AG20443 (cell line): Measurements from ENCODE around the gene EIF1B.

Source experiments
- DNase-seq: peaks from one replicate; pipeline ENCODE4 v3.0.0; 2012; ENCODE audit warnings: low spot score, mixed read lengths

EIF1B gene

DNA sequence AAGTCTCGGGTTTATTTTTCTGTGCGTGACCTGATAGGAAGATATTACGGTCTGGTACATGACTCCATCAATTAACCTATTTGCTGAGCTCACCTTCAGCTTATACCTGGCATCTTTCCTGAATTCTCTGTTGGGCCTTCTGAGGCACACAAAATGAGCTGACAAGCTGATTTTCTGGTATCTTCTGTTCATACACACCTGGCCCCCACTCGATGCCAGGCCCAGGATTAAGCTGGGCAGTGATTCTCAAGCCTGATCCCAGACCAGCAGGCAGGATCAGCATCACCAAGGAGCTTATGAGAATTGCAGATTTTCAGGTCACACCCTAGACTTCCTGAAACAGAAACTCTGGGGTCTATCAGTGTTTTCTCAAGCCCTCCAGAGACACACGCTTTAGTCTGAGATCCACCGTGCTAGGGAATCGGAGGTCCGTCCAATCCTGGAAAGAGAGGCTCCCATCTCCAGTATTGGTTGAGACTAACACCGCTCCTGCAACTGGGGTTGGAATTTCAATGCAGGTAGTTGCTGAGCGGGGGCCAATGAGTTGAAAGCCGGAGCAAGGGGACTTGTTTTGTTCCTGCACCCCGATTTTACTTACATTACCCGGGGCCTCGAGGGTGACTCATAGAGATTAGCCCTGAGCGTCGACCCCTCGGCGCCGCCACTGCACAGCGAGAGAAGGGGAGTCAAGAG, 636 bp upstream of the EIF1B start:
- no peak for DNase-seq

DNA sequence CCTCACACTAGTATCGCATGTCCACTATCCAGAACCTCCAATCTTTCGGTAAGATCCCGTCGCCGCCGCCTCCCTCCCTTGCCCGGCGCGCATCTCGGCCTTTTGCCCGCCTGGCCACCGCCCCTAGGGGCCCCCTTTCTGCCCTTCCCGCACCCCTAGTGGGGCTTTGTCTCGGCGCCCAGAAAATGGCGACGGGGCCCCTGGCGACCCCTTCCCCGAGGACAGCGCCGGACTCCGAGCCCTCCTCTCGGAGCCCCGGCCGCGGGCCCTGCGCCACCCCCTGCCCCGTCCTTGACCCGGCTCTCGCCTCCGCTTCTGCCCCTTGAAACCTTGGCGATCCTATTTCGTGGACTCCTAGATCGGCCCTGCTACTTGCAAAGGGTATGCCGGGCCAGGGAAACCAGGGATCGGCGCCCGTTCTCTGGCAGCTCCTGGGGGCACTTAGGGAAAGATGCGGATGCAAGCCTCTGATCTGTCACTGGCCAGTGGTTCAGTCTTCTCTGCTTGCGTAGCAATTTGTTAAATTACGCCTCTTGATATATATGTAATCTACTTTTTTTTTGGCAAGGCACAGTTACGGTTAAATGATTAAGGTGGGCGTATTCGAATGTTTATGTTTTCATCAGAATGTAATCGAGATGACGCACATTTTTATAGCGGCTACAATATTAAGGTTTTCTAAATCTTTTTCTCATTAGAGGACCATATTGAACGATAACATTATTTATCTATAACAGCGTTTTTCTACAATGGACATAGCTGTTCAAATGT, 603 bp downstream of the EIF1B start:
- peak; percentile 50 for DNase-seq

DNA sequence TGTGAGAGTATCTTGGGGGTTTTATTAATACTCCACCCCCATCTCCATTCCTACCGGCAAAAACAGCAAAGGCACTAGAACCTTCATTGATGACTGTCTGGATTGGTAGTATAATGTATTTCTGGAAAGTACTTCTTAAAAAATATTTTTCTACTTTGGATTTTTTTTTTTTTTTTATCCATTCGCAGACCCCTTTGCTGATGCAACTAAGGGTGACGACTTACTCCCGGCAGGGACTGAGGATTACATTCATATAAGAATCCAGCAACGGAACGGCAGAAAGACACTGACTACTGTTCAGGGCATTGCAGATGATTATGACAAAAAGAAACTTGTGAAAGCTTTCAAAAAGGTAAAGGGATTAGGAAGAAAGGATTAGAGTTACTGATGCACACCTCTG, 1.2 kb downstream of the EIF1B start:
- no peak for DNase-seq

DNA sequence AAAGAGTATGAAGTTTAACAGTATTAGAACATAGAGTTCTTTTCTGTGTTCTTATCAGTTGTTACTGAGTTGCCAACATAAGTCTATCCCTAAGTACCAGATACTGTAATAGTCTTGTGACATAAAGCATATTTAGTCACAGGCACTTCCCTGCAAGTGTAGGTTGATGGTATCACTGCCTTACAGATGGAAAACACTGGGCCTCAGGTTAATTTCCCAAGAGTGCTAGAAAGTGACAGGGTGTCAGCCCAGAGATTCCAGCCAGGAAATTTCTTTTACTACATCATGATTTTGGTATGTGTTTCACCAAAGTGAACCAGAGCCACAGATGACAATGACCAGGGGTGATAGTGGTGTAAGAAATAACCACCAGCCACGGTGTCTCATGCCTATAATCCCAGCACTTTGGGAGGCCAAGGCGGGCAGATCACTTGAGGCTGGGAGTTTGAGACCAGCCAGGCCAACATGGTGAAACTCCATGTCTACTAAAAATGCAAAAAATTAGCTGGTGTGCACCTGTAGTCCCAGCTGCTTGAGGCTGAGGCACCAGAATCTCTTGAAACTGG, 3.2 kb downstream of the EIF1B start:
- DNase-seq = no peak

DNA sequence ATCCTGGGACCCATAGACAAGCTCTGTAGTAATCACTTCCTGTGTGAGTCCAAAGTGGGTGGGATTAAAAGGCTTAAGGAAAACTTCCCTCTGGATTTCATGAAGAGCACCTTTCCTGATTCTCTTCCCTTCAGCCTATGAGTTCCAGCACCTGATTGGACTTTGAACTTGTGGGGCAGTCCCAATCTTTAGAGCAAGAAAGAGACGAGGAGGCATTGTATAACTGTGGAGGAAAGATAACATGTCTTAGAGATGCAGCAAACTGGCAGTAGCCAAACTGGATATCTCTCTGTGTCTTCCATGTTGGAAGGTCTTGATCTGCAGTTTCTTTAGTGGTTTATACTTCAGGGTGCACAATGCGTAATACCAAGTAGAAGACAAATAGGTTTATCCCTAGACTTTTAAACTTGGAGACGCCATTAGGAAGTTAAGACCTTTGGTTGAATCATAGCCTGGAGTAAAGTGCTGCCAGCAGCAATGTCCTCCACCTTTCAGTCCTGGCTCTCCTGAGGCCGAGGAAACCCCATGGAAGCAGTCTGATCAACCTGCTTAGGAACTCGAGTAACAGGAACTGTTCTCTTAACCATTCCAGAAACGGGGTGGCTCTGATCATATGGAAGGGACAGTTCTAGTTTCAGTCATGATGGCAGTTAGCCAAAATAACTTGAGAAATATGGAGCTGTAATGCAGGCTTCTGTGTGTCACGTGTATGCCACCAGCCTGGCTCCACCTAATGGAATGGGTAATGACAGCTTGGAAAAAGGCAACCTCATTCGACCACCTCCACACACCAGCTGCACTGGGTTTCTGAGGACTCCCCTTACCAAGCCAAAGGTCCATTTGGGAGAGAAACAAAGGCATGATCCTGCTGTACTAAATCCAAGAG, 4.7 kb downstream of the EIF1B start:
- DNase-seq = no peak

DNA sequence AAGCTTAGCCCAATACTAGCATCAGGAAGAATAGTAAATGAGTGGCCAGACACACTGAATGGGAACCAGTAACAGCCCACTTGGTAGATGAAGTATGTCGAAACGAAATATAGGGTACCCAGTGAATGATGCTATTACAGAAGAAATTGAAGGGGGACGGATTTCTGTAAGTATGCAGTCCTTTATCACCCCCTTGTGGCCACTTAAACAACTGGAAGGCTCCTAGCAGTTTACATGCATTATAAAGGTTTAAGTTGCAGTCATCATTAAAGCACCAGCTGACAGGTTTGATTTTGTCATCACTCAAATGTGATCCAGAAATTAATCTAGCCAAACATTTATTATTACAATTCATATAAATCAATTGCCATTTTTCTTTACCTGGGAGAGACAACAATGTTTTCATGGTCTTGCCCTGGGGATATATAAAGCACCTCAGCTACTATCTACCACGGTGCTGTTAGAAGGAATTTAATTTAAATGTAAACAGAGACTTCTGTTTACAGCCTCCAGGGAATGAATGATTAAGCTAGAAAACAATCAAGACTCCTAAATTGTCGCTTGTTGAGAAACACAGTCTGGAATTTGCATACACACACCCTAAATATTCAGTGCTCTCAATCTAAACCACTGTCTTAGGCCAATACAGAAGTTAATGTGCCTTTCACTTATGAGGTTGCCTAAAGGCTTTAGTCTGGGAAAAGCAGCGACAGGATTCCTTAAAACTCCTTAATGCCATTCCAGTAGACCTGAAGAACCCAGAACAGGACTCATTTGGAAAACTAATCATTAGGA, 7.8 kb downstream of the EIF1B start:
- peak; percentile 48 for DNase-seq

DNA sequence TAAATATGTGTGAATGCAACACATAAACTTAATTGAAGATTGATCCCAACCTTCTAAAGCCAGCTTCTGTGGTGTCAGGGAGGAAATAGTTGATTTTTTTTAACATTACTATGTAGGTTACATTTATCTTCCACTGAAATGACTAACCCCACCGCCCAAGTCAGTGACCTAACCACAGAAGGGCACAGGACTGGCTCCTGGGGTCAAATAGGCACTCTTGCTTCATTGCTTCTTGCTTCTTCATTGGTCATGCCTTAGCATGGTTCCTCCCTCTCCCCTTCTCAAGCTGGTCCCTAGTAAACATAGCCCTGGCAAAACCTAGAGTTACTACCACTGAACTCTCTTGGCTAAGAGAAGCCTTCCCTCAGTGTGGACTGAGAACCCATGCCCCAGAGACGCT, 12.3 kb downstream of the EIF1B start:
- DNase-seq = no peak

DNA sequence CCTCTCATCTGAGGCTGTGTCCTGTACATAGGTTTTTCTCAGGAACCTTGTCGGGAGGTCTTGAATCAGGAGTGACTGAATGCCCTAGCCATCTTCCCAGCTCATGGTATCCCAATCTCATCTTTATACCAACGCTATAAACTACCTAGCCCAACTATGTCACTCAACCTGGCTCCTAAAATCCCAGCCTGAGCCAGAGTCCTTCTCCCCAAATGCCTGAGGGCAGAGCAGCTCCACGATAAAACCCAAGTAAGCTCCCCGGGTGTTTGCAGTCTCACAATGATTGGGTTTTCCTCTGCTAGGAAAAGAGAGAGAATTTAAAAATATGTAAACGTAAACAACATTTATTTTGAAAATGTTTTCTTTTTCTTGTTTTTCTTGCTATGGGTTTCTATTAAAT, 14.4 kb downstream of the EIF1B start:
- DNase-seq = no peak

DNA sequence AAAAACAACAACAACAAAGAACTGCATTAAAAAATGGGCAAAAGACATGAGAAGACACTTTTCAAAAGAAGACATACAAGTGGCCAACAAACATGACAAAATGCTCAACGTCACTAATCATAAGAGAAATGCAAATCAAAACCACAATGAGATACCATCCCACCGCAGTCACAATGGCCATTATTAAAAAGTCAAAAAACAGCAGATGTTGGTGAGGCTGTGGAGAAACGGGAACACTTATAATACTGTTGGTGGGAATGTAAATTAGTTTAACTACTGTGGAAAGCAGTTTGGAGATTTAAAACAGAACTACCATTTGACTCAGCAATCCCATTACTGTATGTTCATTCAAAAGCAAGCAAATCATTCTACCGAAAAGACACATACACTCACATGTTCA, 15.1 kb downstream of the EIF1B start:
- DNase-seq = no peak

DNA sequence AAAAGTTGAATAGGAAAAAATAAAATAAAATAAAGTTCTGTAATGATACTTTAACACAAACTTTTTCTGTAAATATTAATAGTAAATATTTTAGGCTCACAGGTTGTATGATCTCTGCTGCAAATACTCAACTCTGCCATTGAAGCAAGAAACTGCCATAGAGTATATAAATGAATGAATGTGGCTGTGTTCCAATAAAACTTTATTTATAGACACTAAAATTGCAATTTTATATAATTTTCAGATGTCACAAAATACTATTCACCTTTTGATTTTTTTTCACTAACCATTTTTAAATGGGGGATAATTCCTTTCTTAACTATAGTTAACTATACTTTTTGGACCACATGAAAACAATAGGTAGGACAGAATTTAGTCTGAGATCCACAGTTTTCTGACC, 16.0 kb downstream of the EIF1B start:
- DNase-seq = no peak

DNA sequence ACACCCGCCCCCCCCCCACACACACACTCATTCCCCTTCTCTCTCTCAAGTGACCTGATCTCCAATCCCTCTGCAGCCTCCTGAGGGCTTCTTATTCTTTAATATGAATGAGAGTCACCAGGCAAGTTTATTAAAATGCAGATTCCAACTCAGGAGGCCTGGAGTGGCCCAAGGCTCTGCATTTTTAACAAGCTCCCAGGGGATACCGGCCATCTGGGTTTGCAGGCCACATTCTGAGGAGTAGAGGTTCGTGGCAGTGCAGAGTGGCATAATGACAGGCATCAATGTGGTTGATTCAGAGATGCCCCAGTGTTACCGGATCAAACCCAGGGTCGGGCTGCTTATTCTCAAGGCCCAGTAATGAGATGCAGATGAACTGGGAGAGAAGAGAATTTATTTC, 18.9 kb downstream of the EIF1B start:
- no peak for DNase-seq

DNA sequence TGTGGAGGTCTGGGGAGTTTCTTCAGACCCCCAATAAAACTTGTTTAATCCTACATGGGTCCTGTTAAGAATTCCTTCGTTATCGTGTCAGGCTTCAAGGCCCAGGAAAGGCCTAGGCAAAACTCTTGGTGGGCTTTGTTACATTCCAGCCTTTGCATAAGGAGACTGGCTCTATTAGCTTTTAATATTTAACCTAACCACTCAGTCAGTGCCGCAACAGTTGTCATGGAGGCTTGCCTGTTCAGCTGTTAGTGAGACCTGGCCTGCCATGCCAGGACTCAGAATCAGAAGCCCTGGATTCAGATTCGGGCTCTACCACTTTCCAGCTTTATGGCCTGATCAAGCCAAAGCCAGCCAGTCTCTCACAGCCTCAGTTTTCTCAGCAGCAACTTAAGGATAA, 19.6 kb downstream of the EIF1B start:
- no peak for DNase-seq

DNA sequence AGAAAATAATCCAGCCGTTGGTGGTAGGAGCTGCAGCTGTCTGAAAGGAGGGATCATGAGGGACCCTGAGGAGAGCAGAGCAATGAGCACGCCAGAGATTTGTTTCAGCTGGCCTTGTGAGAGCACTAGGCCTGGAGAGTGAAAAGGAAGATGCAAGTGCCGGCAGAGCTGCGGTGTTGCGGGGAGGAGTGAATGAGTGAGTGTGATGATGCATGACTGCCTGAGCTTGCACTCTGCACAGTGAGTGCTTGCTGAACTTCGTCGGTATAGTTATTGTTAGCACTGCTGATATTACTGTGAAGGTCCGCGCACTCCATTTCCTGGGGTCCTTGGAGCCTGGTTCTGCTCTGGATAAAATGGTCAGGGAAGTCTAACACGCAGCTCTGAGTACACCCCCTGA, 23.2 kb downstream of the EIF1B start:
- no peak for DNase-seq

DNA sequence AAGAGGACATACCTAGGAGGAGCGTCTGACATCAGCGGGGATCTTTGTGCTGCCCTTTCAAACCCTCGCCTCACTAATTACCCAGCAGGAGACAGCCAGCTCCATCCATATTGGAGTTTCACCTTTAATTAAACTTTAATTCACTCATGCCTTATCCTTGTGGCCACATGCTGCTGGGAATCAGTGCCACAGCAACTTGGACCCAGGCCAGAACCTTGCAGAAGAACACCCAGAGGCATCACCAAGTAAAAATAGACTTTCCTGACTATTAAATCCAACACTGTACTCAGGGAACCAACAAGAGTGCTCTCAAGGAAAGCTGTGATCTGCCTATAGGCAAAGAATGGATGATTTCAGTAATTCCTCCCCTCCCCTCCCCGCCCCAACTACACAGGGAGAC, 23.9 kb downstream of the EIF1B start:
- DNase-seq = no peak

DNA sequence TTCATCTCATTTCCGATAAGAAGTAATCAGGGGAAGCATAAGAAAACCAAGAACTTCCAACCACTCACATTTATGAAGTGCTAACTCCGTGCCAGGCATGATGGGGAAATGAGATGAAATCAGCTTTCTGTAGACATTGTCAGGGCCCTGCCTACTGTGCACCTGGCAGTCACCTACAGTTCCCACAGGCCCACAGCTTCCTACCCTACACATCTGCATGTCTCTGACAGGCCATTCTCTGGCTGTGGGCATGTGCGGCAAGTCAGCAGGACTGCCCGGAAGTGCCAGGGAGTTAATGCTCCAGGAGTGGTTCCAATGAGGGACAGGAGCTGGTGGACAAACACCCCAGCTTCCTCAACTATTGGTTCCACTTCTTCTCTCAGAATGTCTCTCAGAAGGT, 24.3 kb downstream of the EIF1B start:
- DNase-seq = no peak

DNA sequence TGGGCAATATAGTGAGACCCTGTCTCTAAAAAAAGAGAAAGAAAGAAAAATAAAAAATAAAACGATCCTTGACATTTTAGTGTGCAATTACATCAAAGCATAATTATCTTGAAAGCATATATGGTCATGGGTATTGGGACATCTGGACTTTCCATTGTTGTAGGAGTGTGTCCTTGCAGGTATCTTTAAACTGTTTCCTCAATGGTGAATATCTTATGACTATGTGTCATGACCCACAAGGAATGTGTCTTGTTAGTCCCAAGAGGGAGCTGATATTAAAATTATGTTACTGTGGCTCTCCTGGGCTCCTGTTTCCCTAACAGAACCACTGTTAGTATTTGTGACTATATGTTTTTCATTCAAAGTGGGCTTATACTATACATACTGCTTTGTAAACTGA, 26.6 kb downstream of the EIF1B start:
- DNase-seq = no peak

DNA sequence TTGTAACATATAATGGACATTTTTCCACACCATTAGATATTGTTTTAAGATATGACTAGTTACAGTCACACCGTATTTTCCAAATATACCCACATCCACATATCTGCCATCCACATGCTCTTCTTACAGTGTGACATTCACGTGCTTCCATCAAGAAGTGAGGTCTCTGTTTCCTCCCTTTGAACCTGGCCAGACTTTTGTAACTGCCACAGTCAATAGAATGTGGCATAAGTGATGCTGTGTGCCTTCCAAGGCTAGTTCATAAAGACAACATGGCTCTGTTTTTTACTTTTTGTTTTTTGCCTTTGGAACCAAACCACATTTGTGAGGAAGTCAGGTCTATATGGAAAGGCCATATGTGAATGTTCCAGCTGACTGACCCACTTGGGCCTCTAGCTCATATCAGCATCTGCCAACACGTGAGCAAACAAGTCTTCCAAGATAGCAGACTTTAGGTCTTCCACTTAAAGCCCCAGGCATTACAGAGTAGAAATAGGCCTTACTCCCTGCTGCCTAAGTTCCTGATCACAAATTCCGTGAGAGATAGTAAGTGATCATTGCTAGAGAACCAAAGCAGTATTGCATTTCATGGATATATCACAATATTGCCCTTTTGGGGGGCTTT, 27.1 kb downstream of the EIF1B start:
- DNase-seq = no peak

DNA sequence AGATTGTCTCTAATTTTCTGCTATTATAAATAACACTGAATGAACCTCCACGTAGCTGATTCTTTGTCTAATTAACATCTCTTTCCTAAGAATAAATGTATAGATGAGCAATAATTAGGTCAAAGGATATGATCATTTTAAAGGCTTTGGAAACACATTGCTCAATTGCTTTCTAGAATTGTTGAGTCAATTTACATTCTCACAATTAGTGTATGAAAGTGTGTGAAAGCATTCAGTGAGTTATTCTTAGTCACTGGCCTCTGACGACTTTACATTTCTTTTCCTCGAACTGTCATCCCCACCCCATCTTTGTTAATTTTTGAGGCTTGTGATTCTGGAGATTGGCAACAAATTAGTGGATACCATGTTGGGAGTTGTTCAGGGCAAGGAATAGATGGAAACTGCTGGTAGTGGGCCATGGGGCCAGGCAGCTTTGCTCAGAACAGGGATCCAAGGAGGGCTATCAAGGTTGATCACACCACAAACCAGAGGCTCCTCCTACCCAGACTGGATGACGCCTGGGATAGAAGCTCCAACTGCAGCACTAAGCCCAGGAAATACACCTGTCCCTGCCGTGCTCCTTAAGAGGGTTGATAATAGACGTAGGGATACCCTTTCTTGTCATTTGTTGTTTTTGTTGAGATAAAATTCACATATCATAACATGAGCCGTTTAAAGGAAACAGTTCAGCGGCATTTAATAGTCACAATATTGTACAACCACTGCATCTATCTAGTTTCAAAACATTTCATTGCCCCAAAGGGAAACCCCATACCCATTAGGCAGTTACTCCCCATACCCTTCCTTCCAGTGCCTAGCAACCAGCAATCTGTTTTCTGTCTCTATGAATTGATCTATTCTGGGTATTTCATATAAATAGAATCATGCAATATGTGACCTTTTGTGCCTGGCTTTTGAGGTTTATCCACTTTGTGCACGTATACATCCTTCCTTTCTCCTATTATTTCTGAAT, 27.9 kb downstream of the EIF1B start:
- DNase-seq = no peak

DNA sequence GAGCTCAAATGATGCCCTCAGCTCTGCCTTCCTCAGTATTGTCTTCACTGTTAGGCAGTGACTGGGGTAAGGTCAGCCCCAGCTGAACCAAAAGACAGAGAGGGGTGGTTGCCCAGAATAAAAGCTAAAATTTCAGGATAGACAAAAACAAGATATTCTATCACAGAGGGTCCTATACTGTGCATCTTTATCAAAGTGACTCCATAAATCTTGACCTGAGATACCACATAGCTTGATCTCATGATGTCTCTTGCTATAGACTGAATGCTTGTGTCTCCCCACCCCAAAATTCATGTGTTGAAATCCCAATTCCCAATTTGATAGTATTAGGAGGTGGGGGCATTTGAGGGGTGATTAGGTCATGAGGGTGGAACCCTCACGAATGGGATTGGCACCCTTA, 30.4 kb downstream of the EIF1B start:
- DNase-seq = no peak

DNA sequence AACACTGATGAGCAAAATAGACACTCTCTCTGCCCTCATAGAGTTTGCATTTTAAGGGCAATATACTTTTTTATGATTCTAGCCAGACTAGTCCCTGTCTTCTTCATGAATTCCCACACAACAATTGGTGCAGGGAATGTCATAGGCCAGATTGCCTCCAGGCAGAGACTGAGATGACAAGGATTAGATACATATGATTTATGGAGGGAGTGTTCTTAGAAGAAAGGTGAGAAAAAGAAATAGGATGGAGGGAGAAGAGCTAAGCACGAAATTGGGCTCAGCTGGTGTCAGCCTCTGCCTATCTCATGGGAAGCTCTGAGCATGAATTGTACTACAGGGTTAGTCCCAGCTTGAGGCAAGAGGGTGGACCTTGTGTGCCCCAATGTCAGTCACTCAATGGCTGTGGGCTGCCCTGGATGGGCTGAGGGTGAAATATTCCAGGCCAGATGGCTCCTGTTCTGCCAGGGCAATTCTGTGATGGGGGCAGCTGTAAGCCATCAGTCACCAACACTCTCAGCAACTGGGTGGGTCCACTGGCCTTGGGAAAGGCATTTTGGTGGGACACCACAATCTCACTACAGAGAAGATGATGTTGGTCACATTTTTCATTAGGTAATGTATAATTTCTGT, 31.1 kb downstream of the EIF1B start:
- DNase-seq = no peak
